Measurements from ENCODE around the gene TAX1BP1. TPM values are rescaled to one million over a fixed set of nuclear protein-coding genes. Genes with fewer than 3 reads are reported as not detected.

The TAX1BP1 gene
- total RNA-seq, 1 donor from 2014 or later = 133 TPM

GRCh38 chr7:27774717-27775328, 34.9 kb downstream of the TAX1BP1 start:
- H3K4me3 ChIP-seq (ENCODE audit: insufficient read depth, low read depth, low read length) = no peak overlapping the region
- no peaks in the 10 kb centered on the region for H3K36me3 Mint-ChIP-seq (ENCODE audit: low read depth, unreplicated experiment)
- no peaks in the 10 kb centered on the region for H3K4me1 ChIP-seq (ENCODE audit: insufficient read depth, low read length)
- H2AFZ ChIP-seq (ENCODE audit: low read depth, low read length) = no peak overlapping the region
- FAIRE-seq = no peak
- no peaks in the 10 kb centered on the region for H3K27me3 Mint-ChIP-seq (ENCODE audit: low read depth, unreplicated experiment)
- no peaks in the 10 kb centered on the region for H3K9me3 Mint-ChIP-seq (ENCODE audit: unreplicated experiment)
- H3K4me2 ChIP-seq (ENCODE audit: low read length) = no peak overlapping the region
- TF ChIP-seq EZH2 (IDR thresholded peaks at IDR 0.05; ENCODE audit: insufficient read depth, low read length) = no peak
- TF ChIP-seq CTCF (IDR thresholded peaks at IDR 0.05; ENCODE audit: insufficient read depth, low read depth, low read length) = peak; percentile 69
- no peaks in the 10 kb centered on the region for H3K9me3 ChIP-seq (ENCODE audit: insufficient read depth, low read depth, low read length)
- H3K79me2 ChIP-seq (ENCODE audit: insufficient read depth, low read length) = peaks cover 38% of the 10 kb centered on the region
- H3K27me3 ChIP-seq (ENCODE audit: insufficient read depth, low read length) = no peaks in the 10 kb centered on the region
- peaks cover 8% of the 10 kb centered on the region for H3K36me3 ChIP-seq (ENCODE audit: insufficient read depth, low read length)
- peaks cover 5% of the 10 kb centered on the region for H3K4me1 Mint-ChIP-seq (ENCODE audit: low read depth, unreplicated experiment)
- H3K27ac ChIP-seq (ENCODE audit: low read depth, low read length) = no peak overlapping the region
- DNase-seq (ENCODE audit: low read depth) = peak; percentile 14
- peaks cover 36% of the 10 kb centered on the region for H4K20me1 ChIP-seq (ENCODE audit: insufficient read depth, low read length)
- H3K9ac ChIP-seq (ENCODE audit: low read length) = no peak overlapping the region
- H3K27ac Mint-ChIP-seq (ENCODE audit: unreplicated experiment) = no peak overlapping the region
- H3K4me3 Mint-ChIP-seq (ENCODE audit: unreplicated experiment) = no peak overlapping the region

- Mint-ChIP-seq H3K4me1 (ENCODE audit: low read depth, unreplicated experiment) (peaks cover 7% of the 10 kb centered on the region), H3K36me3 (ENCODE audit: low read depth, unreplicated experiment) (no peaks in the 10 kb centered on the region), H3K27ac (ENCODE audit: unreplicated experiment) (no peak overlapping the region), H3K9me3 (ENCODE audit: unreplicated experiment) (no peaks in the 10 kb centered on the region), H3K27me3 (ENCODE audit: low read depth, unreplicated experiment) (no peaks in the 10 kb centered on the region), H3K4me3 (ENCODE audit: unreplicated experiment) (no peak overlapping the region)
- Histone ChIP-seq H3K79me2 (ENCODE audit: insufficient read depth, low read length) (peaks cover 40% of the 10 kb centered on the region), H3K9ac (ENCODE audit: low read length) (no peak overlapping the region), H2AFZ (ENCODE audit: low read depth, low read length) (no peak overlapping the region), H3K4me3 (ENCODE audit: insufficient read depth, low read depth, low read length) (no peak overlapping the region), H3K36me3 (ENCODE audit: insufficient read depth, low read length) (peaks cover 8% of the 10 kb centered on the region), H3K4me1 (ENCODE audit: insufficient read depth, low read length) (no peaks in the 10 kb centered on the region), H3K4me2 (ENCODE audit: low read length) (no peak overlapping the region), H3K9me3 (ENCODE audit: insufficient read depth, low read depth, low read length) (no peaks in the 10 kb centered on the region), H4K20me1 (ENCODE audit: insufficient read depth, low read length) (peaks cover 40% of the 10 kb centered on the region), H3K27ac (ENCODE audit: low read depth, low read length) (no peak overlapping the region), H3K27me3 (ENCODE audit: insufficient read depth, low read length) (no peaks in the 10 kb centered on the region)
- TF ChIP-seq CTCF (IDR thresholded peaks at IDR 0.05; ENCODE audit: insufficient read depth, low read depth, low read length) = no peak
- FAIRE-seq (no peak), DNase-seq (ENCODE audit: low read depth) (no peak)
These were observed 35.8 kb downstream of the TAX1BP1 start for GRCh38 chr7:27775782-27776181.

- TF ChIP-seq EZH2 (IDR thresholded peaks at IDR 0.05; ENCODE audit: insufficient read depth, low read length) (no peak), CTCF (IDR thresholded peaks at IDR 0.05; ENCODE audit: insufficient read depth, low read depth, low read length) (no peak)
- H3K4me3 Mint-ChIP-seq (ENCODE audit: unreplicated experiment) = no peak overlapping the region
- H3K4me3 ChIP-seq (ENCODE audit: insufficient read depth, low read depth, low read length) = no peak overlapping the region
- H3K36me3 ChIP-seq (ENCODE audit: insufficient read depth, low read length) = no peaks in the 10 kb centered on the region
- H3K27ac Mint-ChIP-seq (ENCODE audit: unreplicated experiment) = no peak overlapping the region
- no peaks in the 10 kb centered on the region for H3K27me3 Mint-ChIP-seq (ENCODE audit: low read depth, unreplicated experiment)
- FAIRE-seq (no peak), DNase-seq (ENCODE audit: low read depth) (no peak)
- H3K36me3 Mint-ChIP-seq (ENCODE audit: low read depth, unreplicated experiment) = no peaks in the 10 kb centered on the region
- no peak overlapping the region for H2AFZ ChIP-seq (ENCODE audit: low read depth, low read length)
- no peaks in the 10 kb centered on the region for H3K9me3 Mint-ChIP-seq (ENCODE audit: unreplicated experiment)
- no peaks in the 10 kb centered on the region for H3K9me3 ChIP-seq (ENCODE audit: insufficient read depth, low read depth, low read length)
- peaks cover 38% of the 10 kb centered on the region for H3K79me2 ChIP-seq (ENCODE audit: insufficient read depth, low read length)
- no peaks in the 10 kb centered on the region for H3K4me1 ChIP-seq (ENCODE audit: insufficient read depth, low read length)
- peaks cover 7% of the 10 kb centered on the region for H3K4me1 Mint-ChIP-seq (ENCODE audit: low read depth, unreplicated experiment)
- H3K27ac ChIP-seq (ENCODE audit: low read depth, low read length) = no peak overlapping the region
- no peak overlapping the region for H3K4me2 ChIP-seq (ENCODE audit: low read length)
- H3K9ac ChIP-seq (ENCODE audit: low read length) = no peak overlapping the region
- H3K27me3 ChIP-seq (ENCODE audit: insufficient read depth, low read length) = no peaks in the 10 kb centered on the region
- peaks cover 43% of the 10 kb centered on the region for H4K20me1 ChIP-seq (ENCODE audit: insufficient read depth, low read length)
These were observed 37.7 kb downstream of the TAX1BP1 start for GRCh38 chr7:27777662-27778061.
